Psoas muscle (tissue), 8 donors: ENCODE results near the gene CNTF. TPM values are rescaled to one million over a fixed set of nuclear protein-coding genes. Genes with fewer than 3 reads are reported as not detected.

Experiments used
- ATAC-seq, 4 donors: fragments of 200-7000 bp; cut with Tn5 transposase; one replicate each; pipeline ENCODE4 v1.9.1; 2020; ENCODE audit warnings: moderate library complexity in 3 of 4, mild to moderate bottlenecking in 2 of 4
- DNase-seq, 2 donors: peaks; one replicate each; pipeline ENCODE4 v3.0.0-alpha.2; 2020
- H3K27ac ChIP-seq: fragments of 200-600 bp; one replicate; pipeline ENCODE4 v1.8.0; 2022
- H3K27me3 ChIP-seq, 3 donors: fragments of 200-600 bp in 1 of 3; one replicate each; pipeline versions ENCODE4 v1.6.1 to v1.8.0; 2013 to 2022; ENCODE audit warnings: low read length in 2 of 3, mild to moderate bottlenecking in 2 of 3, moderate library complexity in 1 of 3; ENCODE audit not compliant: insufficient read depth in 3 of 3
- H3K36me3 ChIP-seq, 2 donors: fragments of 200-600 bp in 1 of 2; one replicate each; pipeline versions ENCODE4 v1.6.1 to v1.8.0; 2013 to 2022; ENCODE audit warnings: low read depth in 1 of 2, mild to moderate bottlenecking in 1 of 2, moderate library complexity in 1 of 2; ENCODE audit not compliant: insufficient read depth in 1 of 2
- H3K4me1 ChIP-seq: fragments of 200-600 bp; one replicate; pipeline ENCODE4 v1.8.0; 2022
- H3K4me3 ChIP-seq: fragments of 200-600 bp; one replicate; pipeline ENCODE4 v1.8.0; 2022; ENCODE audit warnings: mild to moderate bottlenecking
- H3K9me3 ChIP-seq: fragments of 200-600 bp; one replicate; pipeline ENCODE4 v1.8.0; 2022
- CTCF ChIP-seq: fragments of 200-600 bp; IDR thresholded peaks from one replicate; pipeline ENCODE4 v1.8.0; 2022; ENCODE audit warnings: antibody characterized with exemption
- WGBS, 3 donors: extraction: QIAGEN DNeasy Blood & Tissue Kit; methylation state at CpG; one replicate each; pipeline versions ENCODE4 v1.1.6 to v1.1.7; 2013; 5-methylcytosine and 5-hydroxymethylcytosine counted together
- intact Hi-C, 2 donors: fragments of 100-400 bp; cut with DNase I; formaldehyde crosslinking; loops; one replicate each; pipeline versions ENCODE4 v1.11.0 to v1.14.2; 2022
- polyA plus RNA-seq, 3 donors: library from polyadenylated mRNA; stranded (reverse); fragments of 200-250 nt; gene quantifications; one replicate each; pipeline ENCODE4 v1.2.3, GENCODE V29; 2013
- total RNA-seq, 4 donors: library from RNA; stranded (reverse); fragmentation: NEBNext Ultra II Directional in 2 of 4; extraction: Animal tissue kit (Norgen Biotek cat#: 25700) in 2 of 4; gene quantifications; one replicate each; pipeline versions ENCODE4 v1.2.1 to v1.2.4, GENCODE V29; 2021 to 2023
- donor health status: healthy with polysubstance abuse.
- donor health status: DM: no; HTN: no; CAD: no; lungs with moderate emphysema.
- donor health status: Bipolar disorder and iron deficiency.
- donor health status: healthy.
- donor health status: DM: yes; HTN: yes; CAD: no.
- donor health status: DM: no; HTN: no; CAD: no.
- donor health status: DM: no; HTN: no; CAD: no.
- donor health status: DM: yes; HTN: yes; CAD: no.

The CNTF gene
- total and polyA plus RNA-seq, 7 donors = 1.1 to 21.2 (median 3.5) TPM

- Histone ChIP-seq H3K36me3 (no peaks in the 10 kb centered on the region), H3K27ac (no peak overlapping the region), H3K4me1 (no peaks in the 10 kb centered on the region), H3K9me3 (no peaks in the 10 kb centered on the region), H3K4me3 (no peak overlapping the region), H3K27me3 (no peaks in the 10 kb centered on the region)
- TF ChIP-seq CTCF = no peak
- WGBS, 3 donors = 8 to 13% (median 11%) methylated on average over 1 of the region's 1 CpG
- ATAC-seq (no peak), DNase-seq (no peak)
- intact Hi-C loops = no loop called here
Measured at GRCh38 chr11:58640386-58641023, 18.0 kb downstream of the CNTF start.

- 59 to 79% (median 77%) methylated on average over 3 of the region's 3 CpGs for WGBS, 3 donors
- ATAC-seq (no peak), DNase-seq (no peak)
- no peaks in the 10 kb centered on the region for H3K4me1 ChIP-seq
- no peak for TF ChIP-seq CTCF
- H3K36me3 ChIP-seq = no peaks in the 10 kb centered on the region
- no peaks in the 10 kb centered on the region for H3K9me3 ChIP-seq
- no peak overlapping the region for H3K27ac ChIP-seq
- H3K27me3 ChIP-seq = no peaks in the 10 kb centered on the region
- intact Hi-C loops = no loop called here
- no peak overlapping the region for H3K4me3 ChIP-seq
Measured at GRCh38 chr11:58641341-58641740, 18.9 kb downstream of the CNTF start.

- no peak for ATAC-seq
- DNase-seq = no peak
- Histone ChIP-seq H3K36me3 (no peaks in the 10 kb centered on the region), H3K27ac (no peak overlapping the region), H3K9me3 (no peaks in the 10 kb centered on the region), H3K4me1 (no peaks in the 10 kb centered on the region), H3K27me3 (no peaks in the 10 kb centered on the region), H3K4me3 (no peak overlapping the region)
- TF ChIP-seq CTCF = no peak
- 72 to 79% (median 74%) methylated on average over 7 of the region's 7 CpGs for WGBS, 3 donors
- intact Hi-C loops = no loop called here
Measured at GRCh38 chr11:58641803-58642581, 19.5 kb downstream of the CNTF start.

GRCh38 chr11:58645854-58646253 is 23.4 kb downstream of the CNTF start:
- no peak overlapping the region for H3K27ac ChIP-seq
- ATAC-seq (no peak), DNase-seq (no peak)
- no peak overlapping the region for H3K4me3 ChIP-seq
- intact Hi-C loops = no loop called here
- no peaks in the 10 kb centered on the region for H3K4me1 ChIP-seq
- no peaks in the 10 kb centered on the region for H3K36me3 ChIP-seq
- TF ChIP-seq CTCF = no peak
- no peaks in the 10 kb centered on the region for H3K27me3 ChIP-seq
- H3K9me3 ChIP-seq = no peaks in the 10 kb centered on the region
